Endothelial cell of umbilical vein (primary cell): ENCODE data around the gene MYO1B. TPM values are rescaled to one million over a fixed set of nuclear protein-coding genes. Genes with fewer than 3 reads are reported as not detected.

Experiments used
- BruUV-seq: library from RNA; stranded (reverse); fragments of 400-500 nt; replicated peaks from 2 replicates; lab custom pipeline; 2021; lab: Mats Ljungman, UMichigan
- CTCF ChIA-PET: fragments of 300-600, 350-600 bp; sonication (Branson Sonifier 250); formaldehyde crosslinking; loops from one replicate; lab custom pipeline; 2021; ENCODE audit warnings: antibody characterized with exemption, inconsistent platforms; lab: Charles Lee
- POLR2A ChIA-PET: fragments of 300-600, 350-600 bp; sonication (Branson Sonifier 250); formaldehyde crosslinking; loops from one replicate; lab custom pipeline; 2021; ENCODE audit warnings: antibody characterized with exemption, inconsistent platforms; lab: Charles Lee
- DNase-seq: peaks from one replicate; pipeline ENCODE4 v3.0.0-alpha.2; 2011; ENCODE audit warnings: low read depth, low spot score
- FAIRE-seq: peaks from 2 replicates; lab custom pipeline; 2011; peaks lifted over from hg19 to GRCh38; lab: Jason Lieb, UNC
- H2AFZ ChIP-seq: 2 replicates; pipeline ENCODE4 v1.6.0; 2012; ENCODE audit warnings: low read depth, low read length, control low read depth, inconsistent platforms
- H3K27ac ChIP-seq: 2 replicates; pipeline ENCODE4 v1.5.1; 2011; ENCODE audit warnings: low read depth, mild to moderate bottlenecking, control low read depth, low read length, moderate library complexity; ENCODE audit not compliant: insufficient read depth
- H3K27me3 ChIP-seq, 2 experiments: 2 replicates each; pipeline versions ENCODE4 v1.6.0 to v1.6.1; 2011; ENCODE audit warnings: low read length in 2 of 2, mixed read lengths in 1 of 2; ENCODE audit not compliant: control insufficient read depth in 2 of 2, insufficient read depth in 2 of 2
- H3K36me3 ChIP-seq, 2 experiments: 2 replicates in 1 of 2; 3 replicates in 1 of 2; pipeline ENCODE4 v1.5.1; 2011; ENCODE audit warnings: low read length in 2 of 2, mild to moderate bottlenecking in 1 of 2, moderate library complexity in 1 of 2; ENCODE audit not compliant: control insufficient read depth in 2 of 2, insufficient read depth in 2 of 2; ENCODE audit errors: extremely low read depth in 1 of 2
- H3K4me1 ChIP-seq: 3 replicates; pipeline ENCODE4 v1.5.1; 2011; ENCODE audit warnings: mild to moderate bottlenecking, low read length; ENCODE audit not compliant: control insufficient read depth, insufficient read depth; ENCODE audit errors: extremely low read depth
- H3K4me2 ChIP-seq: 2 replicates; pipeline ENCODE4 v1.6.1; 2011; ENCODE audit warnings: low read length, control low read depth, mixed read lengths; ENCODE audit not compliant: insufficient read depth
- H3K4me3 ChIP-seq, 3 experiments: fragments of 200-600 bp in 1 of 3; sonication (generic), shearing (Covaris generic) in 1 of 3; replicated peaks in 1 of 3; 2 replicates each; pipeline ENCODE4 v1.5.1; 2011 to 2016; ENCODE audit warnings: control low read depth in 3 of 3, low read length in 3 of 3, mild to moderate bottlenecking in 2 of 3, inconsistent platforms in 1 of 3, low read depth in 1 of 3, moderate library complexity in 1 of 3; ENCODE audit not compliant: insufficient read depth in 1 of 3
- H3K79me2 ChIP-seq: 2 replicates; pipeline ENCODE4 v1.6.0; 2012; ENCODE audit warnings: low read length, inconsistent platforms; ENCODE audit not compliant: control insufficient read depth, insufficient read depth
- H3K9ac ChIP-seq: replicated peaks from 2 replicates; pipeline ENCODE3; 2011; ENCODE audit warnings: low read length, control low read depth; ENCODE audit not compliant: insufficient read depth; ENCODE audit errors: extremely low read depth
- H3K9me1 ChIP-seq: replicated peaks from 3 replicates; pipeline ENCODE4 v1.6.0; 2011; ENCODE audit warnings: mild to moderate bottlenecking, low read length; ENCODE audit not compliant: control insufficient read depth, insufficient read depth; ENCODE audit errors: extremely low read depth
- H3K9me3 ChIP-seq: replicated peaks from 2 replicates; pipeline ENCODE4 v1.5.1; 2012; ENCODE audit warnings: low read length, inconsistent platforms; ENCODE audit not compliant: control insufficient read depth, insufficient read depth
- H4K20me1 ChIP-seq: replicated peaks from 2 replicates; pipeline ENCODE3; 2011; ENCODE audit warnings: mild to moderate bottlenecking, low read length; ENCODE audit not compliant: control insufficient read depth, insufficient read depth; ENCODE audit errors: extremely low read depth
- EZH2 ChIP-seq: IDR thresholded peaks from 2 replicates; pipeline ENCODE4 v1.6.1; 2012; ENCODE audit warnings: borderline replicate concordance, low read depth, mild to moderate bottlenecking, moderate library complexity, low read length, inconsistent platforms; ENCODE audit not compliant: severe bottlenecking
- FOS ChIP-seq: IDR thresholded peaks from 2 replicates; pipeline ENCODE4 v1.6.1; 2011; ENCODE audit warnings: mild to moderate bottlenecking, low read length, moderate library complexity, borderline replicate concordance; ENCODE audit not compliant: insufficient read depth
- GATA2 ChIP-seq: IDR thresholded peaks from 2 replicates; pipeline ENCODE4 v1.7.0; 2011; ENCODE audit warnings: low read depth, mild to moderate bottlenecking, moderate library complexity, mixed read lengths, low read length; ENCODE audit not compliant: insufficient read length, insufficient read depth
- JUN ChIP-seq: IDR thresholded peaks from 2 replicates; pipeline ENCODE4 v1.6.1; 2011; ENCODE audit warnings: borderline replicate concordance, low read depth; ENCODE audit not compliant: insufficient read length, insufficient read depth
- MYC ChIP-seq: IDR thresholded peaks from one replicate; pipeline ENCODE4 v1.6.1; 2011; ENCODE audit warnings: mild to moderate bottlenecking, low read depth, low read length
- POLR2A ChIP-seq: IDR thresholded peaks from 2 replicates; pipeline ENCODE4 v1.6.1; 2012; ENCODE audit warnings: low read depth, mild to moderate bottlenecking, control low read depth, low read length
- POLR2AphosphoS5 ChIP-seq: IDR thresholded peaks from 2 replicates; pipeline ENCODE4 v1.6.1; 2012; ENCODE audit warnings: low read depth, mild to moderate bottlenecking, control low read depth, low read length, moderate library complexity; ENCODE audit not compliant: insufficient read depth
- dilution Hi-C: fragments of 300-500 bp; cut with MboI; formaldehyde crosslinking; loops from one replicate; pipeline ENCODE4 v1.15.0; 2019; ENCODE audit warnings: low sequenced_read_pairs; ENCODE audit not compliant: extremely low pct_ligation_motif_present
- intact Hi-C: fragments of 100-400 bp; cut with micrococcal nuclease; formaldehyde crosslinking; loops from one replicate; pipeline ENCODE4 v1.10.0; 2022
- polyA plus RNA-seq, 4 experiments: library from polyadenylated mRNA; depleted of rRNA in 3 of 4; stranded (reverse) in 3 of 4; unstranded in 1 of 4; fragments of >200 nt; gene quantifications; 2 replicates each; pipeline versions ENCODE4 v1.2.1 to v1.2.3, GENCODE V29; 2011 to 2012; ENCODE audit warnings: missing spikeins in 1 of 4
- total RNA-seq: library from RNA; stranded (reverse); gene quantifications from 2 replicates; pipeline ENCODE4 v1.2.3, GENCODE V29; 2021
- TF ChIP-seq, protein P1 (sequence below): IDR thresholded peaks from 2 replicates; pipeline ENCODE4 v1.6.1; 2011; ENCODE audit not compliant: insufficient read depth, insufficient read length
- TF ChIP-seq, protein P2 (sequence below), 2 donors: IDR thresholded peaks; 1 replicate in 1 of 2; 2 replicates in 1 of 2; pipeline ENCODE4 v1.5.1; 2011; ENCODE audit warnings: low read length in 2 of 2, mild to moderate bottlenecking in 2 of 2, moderate library complexity in 2 of 2, control low read depth in 1 of 2, inconsistent platforms in 1 of 2, low read depth in 1 of 2; ENCODE audit not compliant: insufficient read depth in 1 of 2; ENCODE audit errors: extremely low read depth in 1 of 2

Gene MYO1B
- total and polyA plus RNA-seq, 2 donors (not counting 3 experiments of a cell fraction or from before 2014, with no cell fraction given), result 8.7 to 51.1 TPM

- no peak overlapping the region for H3K9ac ChIP-seq
Observed at GRCh38 chr2:191312662-191313061, 67.5 kb downstream of the MYO1B start.

More at GRCh38 chr2:191312662-191313061, 67.5 kb downstream of the MYO1B start:
- BruUV-seq, result no TSS peak
- intact Hi-C loops (no loop called here), dilution Hi-C loops (no loop called here)
- POLR2A ChIA-PET, result no interaction called here
- Histone ChIP-seq H3K9me1 (no peaks in the 10 kb centered on the region), H3K36me3 (no peaks in the 10 kb centered on the region), H3K27me3 (no peaks in the 10 kb centered on the region), H3K79me2 (no peaks in the 10 kb centered on the region), H4K20me1 (peaks cover 5% of the 10 kb centered on the region), H2AFZ (no peak overlapping the region), H3K4me2 (no peak overlapping the region), H3K27ac (no peak overlapping the region), H3K9me3 (no peaks in the 10 kb centered on the region), H3K4me1 (peaks cover 8% of the 10 kb centered on the region), H3K4me3 (no peak overlapping the region)
- TF ChIP-seq FOS (no peak), GATA2 (no peak), POLR2A (no peak), MYC (no peak), POLR2AphosphoS5 (no peak), EZH2 (no peak), JUN (no peak)
- TF ChIP-seq, protein P1, sequence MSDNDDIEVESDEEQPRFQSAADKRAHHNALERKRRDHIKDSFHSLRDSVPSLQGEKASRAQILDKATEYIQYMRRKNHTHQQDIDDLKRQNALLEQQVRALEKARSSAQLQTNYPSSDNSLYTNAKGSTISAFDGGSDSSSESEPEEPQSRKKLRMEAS, result no peak
- TF ChIP-seq, protein P2, sequence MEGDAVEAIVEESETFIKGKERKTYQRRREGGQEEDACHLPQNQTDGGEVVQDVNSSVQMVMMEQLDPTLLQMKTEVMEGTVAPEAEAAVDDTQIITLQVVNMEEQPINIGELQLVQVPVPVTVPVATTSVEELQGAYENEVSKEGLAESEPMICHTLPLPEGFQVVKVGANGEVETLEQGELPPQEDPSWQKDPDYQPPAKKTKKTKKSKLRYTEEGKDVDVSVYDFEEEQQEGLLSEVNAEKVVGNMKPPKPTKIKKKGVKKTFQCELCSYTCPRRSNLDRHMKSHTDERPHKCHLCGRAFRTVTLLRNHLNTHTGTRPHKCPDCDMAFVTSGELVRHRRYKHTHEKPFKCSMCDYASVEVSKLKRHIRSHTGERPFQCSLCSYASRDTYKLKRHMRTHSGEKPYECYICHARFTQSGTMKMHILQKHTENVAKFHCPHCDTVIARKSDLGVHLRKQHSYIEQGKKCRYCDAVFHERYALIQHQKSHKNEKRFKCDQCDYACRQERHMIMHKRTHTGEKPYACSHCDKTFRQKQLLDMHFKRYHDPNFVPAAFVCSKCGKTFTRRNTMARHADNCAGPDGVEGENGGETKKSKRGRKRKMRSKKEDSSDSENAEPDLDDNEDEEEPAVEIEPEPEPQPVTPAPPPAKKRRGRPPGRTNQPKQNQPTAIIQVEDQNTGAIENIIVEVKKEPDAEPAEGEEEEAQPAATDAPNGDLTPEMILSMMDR (IDR thresholded peaks at IDR 0.05; ENCODE audit: extremely low read depth in 1 of 2, insufficient read depth in 1 of 2, low read depth in 1 of 2, low read length in 2 of 2), result no peak
- DNase-seq (no peak), FAIRE-seq (no peak)
- CTCF ChIA-PET, result interaction anchor here (1.8 kb wide), 1 partner anchor 9 kb away, joined by 7 read pairs; no protein-coding TSS in a partner anchor
